ENCODE measurements around the gene ETV3. TPM values are rescaled to one million over a fixed set of nuclear protein-coding genes. Genes with fewer than 3 reads are reported as not detected.
"Not testable (repeated sequence)": the region's sequence is repeated elsewhere in the genome, so short reads cannot be mapped to it uniquely, and the experiment has no call there.

Gene ETV3
- total RNA-seq, 2 experiments from 2014 or later = 47.5 to 51.1 TPM

DNA sequence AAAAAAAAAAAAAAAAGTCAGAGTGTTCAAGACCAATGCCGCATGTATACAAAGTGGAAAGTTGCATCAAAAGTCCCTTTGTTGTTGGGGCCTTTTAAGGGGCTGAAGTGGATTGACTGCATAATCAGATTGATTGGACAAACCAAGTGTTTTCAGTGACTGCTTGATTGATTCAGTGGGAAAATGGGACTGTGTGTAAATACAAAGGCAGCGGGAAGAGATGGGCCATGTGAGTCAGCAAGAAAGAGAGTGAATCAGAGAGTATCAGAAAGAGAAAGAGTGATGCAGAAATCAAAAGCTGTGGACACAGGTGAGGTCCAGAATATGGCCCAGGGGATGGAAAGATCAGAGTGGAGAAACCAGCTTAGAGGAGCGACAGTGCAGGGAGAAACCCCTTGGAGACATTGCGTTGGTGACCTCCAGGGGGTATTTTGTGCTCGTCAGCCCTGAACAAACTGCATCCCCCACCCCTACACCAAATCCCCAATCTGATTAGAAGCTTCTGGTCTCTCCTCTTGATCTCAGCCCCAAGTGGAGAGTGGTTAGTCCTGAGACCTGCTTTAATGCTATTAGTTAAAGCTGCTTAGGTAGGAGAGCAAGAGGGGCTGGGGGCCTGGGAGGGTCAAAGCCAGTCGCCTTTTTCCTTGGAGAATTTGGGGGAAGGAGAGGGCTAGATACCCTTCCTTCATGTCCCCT lies 33.4 kb downstream of the ETV3 start:
- no peak for DNase-seq
- ChIA-PET CTCF (interaction anchor here (2.1 kb wide), 1 partner anchor 15 kb away, joined by 8 read pairs; no protein-coding TSS in a partner anchor), POLR2A (no interaction called here)
- Mint-ChIP-seq H3K36me3 (ENCODE audit: low read depth) (no peaks in the 10 kb centered on the region), H3K4me1 (peaks cover 18% of the 10 kb centered on the region), H3K9me3 (no peaks in the 10 kb centered on the region), H3K27ac (no peak overlapping the region), H3K4me3 (no peak overlapping the region), H3K27me3 (peaks cover 55% of the 10 kb centered on the region)

DNA sequence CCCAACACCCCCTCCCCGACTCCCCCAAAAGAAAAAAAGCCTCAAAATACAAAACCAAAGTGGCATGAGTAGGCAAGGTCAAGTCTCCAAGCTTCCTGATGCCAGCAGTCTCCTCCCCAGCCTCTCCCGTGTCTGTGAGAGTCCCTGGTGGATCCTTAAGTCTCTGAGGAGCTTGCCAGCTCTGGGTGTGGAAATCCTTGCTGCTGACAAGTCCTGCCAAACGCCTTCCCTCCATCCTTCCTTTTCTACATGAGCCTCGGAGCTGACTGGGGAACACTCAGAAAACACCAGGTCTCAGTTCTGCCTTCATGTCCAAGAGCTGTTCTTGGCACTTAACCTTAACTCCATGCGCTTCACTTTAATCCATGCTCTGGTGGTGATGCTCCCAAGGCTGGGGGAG lies 34.9 kb downstream of the ETV3 start:
- ChIA-PET POLR2A (no interaction called here), CTCF (interaction anchor here (2.0 kb wide), 1 partner anchor 13 kb away, joined by 6 read pairs; no protein-coding TSS in a partner anchor)
- Mint-ChIP-seq H3K27me3 (peaks cover 45% of the 10 kb centered on the region), H3K27ac (no peak overlapping the region), H3K4me3 (no peak overlapping the region), H3K36me3 (ENCODE audit: low read depth) (no peaks in the 10 kb centered on the region), H3K4me1 (peaks cover 24% of the 10 kb centered on the region), H3K9me3 (no peaks in the 10 kb centered on the region)
- DNase-seq = no peak

DNA sequence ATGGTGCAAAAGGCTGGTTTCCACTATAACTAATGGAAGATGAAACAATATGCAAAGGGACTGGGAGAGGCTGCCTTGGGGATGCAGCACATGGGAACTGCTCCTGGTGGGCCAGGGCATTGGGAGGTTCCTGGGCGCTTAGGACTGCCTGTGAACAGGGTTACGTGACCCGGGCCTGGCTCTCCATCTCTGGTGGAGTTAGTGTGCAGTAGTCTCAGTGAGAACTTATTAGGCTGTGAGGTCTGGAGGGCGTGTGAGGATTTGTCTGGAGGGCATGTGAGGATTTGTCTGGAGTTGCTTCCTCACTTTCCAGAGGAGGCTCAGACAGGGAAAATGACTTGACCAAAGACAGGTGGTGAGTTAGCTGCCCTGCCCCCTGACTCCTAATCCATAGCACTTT lies 37.0 kb downstream of the ETV3 start:
- no peak overlapping the region for H3K27ac Mint-ChIP-seq
- DNase-seq = no peak
- no peak overlapping the region for H3K4me3 Mint-ChIP-seq
- CTCF ChIA-PET = interaction anchor here (1.0 kb wide), 1 partner anchor 11 kb away, joined by 4 read pairs; no protein-coding TSS in a partner anchor
- H3K9me3 Mint-ChIP-seq = no peaks in the 10 kb centered on the region
- H3K4me1 Mint-ChIP-seq = peaks cover 13% of the 10 kb centered on the region
- POLR2A ChIA-PET = no interaction called here
- no peaks in the 10 kb centered on the region for H3K36me3 Mint-ChIP-seq (ENCODE audit: low read depth)
- peaks cover 29% of the 10 kb centered on the region for H3K27me3 Mint-ChIP-seq

DNA sequence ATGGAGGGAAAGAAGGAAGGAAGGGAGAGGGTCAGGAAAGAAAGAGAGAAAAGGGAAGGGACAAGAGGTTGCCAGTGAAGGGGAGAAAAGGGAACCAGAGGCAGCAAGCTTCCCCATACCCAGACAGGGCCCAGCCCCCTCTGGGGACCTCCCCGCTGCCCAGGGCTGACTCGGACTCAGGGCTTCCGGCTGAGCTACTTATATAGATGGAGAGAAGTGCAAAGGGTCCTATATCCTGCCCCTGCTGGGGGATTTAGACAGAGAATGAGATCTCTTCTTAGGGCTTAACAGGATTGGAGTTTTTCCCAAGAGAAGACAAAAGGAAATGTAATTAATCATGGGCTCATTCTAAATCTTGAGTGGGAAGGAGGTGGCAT lies 38.6 kb downstream of the ETV3 start, which contains the start of gene ETV3L:
TSS of gene ETV3L (minus strand) at position 176 of the 377 bp plus-strand sequence. CDS start 285 bp downstream, outside the sequence.
- CTCF ChIA-PET = interaction anchor here (0.5 to 1.0 kb wide), 3 partner anchors 9 to 30 kb away, joined by 3 to 4 read pairs (median 3); no protein-coding TSS in a partner anchor
- no peak within 1 kb of the TSS for H3K4me3 Mint-ChIP-seq
- no peaks in the 10 kb centered on the region for H3K36me3 Mint-ChIP-seq (ENCODE audit: low read depth)
- POLR2A ChIA-PET = no interaction called here
- peaks cover 18% of the 10 kb centered on the region for H3K27me3 Mint-ChIP-seq
- peaks cover 7% of the 10 kb centered on the region for H3K4me1 Mint-ChIP-seq
- no peak within 1 kb of the TSS for H3K27ac Mint-ChIP-seq
- DNase-seq = no peak
- H3K9me3 Mint-ChIP-seq = no peaks in the 10 kb centered on the region

DNA sequence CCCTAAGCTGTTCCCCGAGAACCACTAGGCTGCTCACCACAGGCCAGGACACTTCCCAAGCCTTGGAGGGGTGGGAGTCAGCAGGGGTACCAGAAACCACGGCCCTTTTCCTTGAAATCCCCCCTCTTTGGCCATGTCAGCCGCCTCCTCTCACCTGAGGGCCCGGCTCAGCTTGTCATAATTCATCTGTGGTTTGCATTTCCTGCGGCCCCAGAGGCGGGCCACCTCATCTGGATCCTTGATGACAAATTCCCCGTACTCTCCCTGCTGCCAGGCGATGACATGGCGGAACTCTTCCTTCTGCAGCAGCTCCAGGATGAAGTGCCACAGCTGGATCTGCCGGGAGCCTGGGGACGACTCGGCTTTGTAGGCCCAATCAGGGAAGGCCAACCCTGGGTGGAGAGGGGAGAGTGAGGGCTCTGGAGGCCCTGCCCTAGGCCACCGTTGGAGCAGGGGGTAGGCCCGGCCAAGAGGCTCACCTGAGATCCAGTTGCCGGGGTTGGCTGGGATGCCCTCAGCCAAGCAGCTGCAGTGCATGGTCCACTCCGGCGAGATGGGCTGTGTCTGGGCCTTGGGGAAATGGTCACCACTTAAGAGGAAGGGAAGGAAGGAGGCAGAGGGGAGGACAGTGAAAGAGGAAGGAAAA lies 39.1 kb downstream of the ETV3 start:
- H3K4me1 Mint-ChIP-seq; H3K9me3 Mint-ChIP-seq; DNase-seq; H3K27ac Mint-ChIP-seq; H3K36me3 Mint-ChIP-seq (ENCODE audit: low read depth); POLR2A ChIA-PET; H3K4me3 Mint-ChIP-seq: not testable (repeated sequence)
- peaks cover 14% of the 10 kb centered on the region for H3K27me3 Mint-ChIP-seq
- CTCF ChIA-PET = interaction anchor here (0.5 to 1.6 kb wide), 5 partner anchors 9 to 61 kb away, joined by 3 to 5 read pairs (median 3); no protein-coding TSS in a partner anchor

DNA sequence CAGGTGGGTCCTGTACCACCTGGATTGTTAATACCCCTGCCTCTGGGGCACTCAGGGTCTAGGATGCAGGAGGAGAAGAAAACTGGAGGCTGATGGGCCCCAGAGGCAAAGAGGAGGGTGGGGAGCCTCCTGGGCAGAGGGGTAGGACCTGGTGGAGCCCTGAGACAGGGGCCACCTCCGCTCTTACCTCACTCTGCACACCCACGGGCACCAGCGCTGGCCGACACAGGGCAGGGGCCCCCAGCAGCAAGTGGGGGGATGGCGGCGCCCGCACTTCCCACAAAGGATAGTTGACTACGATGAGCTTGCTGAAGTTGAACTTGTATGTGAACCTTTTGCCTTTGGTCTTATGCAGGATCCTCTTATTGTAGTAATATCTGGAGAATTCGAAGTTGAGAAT lies 39.7 kb downstream of the ETV3 start:
- POLR2A ChIA-PET = no interaction called here
- Mint-ChIP-seq H3K36me3 (ENCODE audit: low read depth) (no peaks in the 10 kb centered on the region), H3K9me3 (no peaks in the 10 kb centered on the region), H3K27ac (no peak overlapping the region), H3K27me3 (peaks cover 9% of the 10 kb centered on the region), H3K4me1 (peaks cover 6% of the 10 kb centered on the region), H3K4me3 (no peak overlapping the region)
- DNase-seq = no peak
- CTCF ChIA-PET = interaction anchor here (0.5 to 1.6 kb wide), 2 partner anchors 8 to 62 kb away, joined by 3 to 5 read pairs; no protein-coding TSS in a partner anchor

DNA sequence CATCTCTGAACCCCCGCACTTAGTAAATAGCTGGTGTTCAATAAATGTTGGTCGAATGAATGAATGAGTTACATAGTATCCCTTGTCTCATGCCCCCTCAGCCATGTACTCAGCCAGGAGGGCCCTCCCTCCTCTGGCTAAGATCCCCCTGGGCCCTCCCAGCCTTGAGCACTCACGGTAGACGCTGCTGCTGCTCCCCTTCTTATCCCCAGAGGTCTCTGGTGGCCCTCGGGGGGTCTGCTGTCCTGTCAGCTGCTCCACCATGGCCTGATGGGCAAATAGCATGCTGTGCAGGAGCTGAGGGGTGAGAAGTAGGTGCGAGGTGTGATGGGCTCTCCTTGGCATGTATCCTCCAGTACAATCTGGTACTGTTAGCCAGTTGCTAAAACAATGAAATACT lies 40.5 kb downstream of the ETV3 start:
- POLR2A ChIA-PET = no interaction called here
- CTCF ChIA-PET = interaction anchor here (1.6 kb wide), 1 partner anchor 7 kb away, joined by 3 read pairs; no protein-coding TSS in a partner anchor
- Mint-ChIP-seq H3K4me3 (no peak overlapping the region), H3K4me1 (peaks cover 6% of the 10 kb centered on the region), H3K36me3 (ENCODE audit: low read depth) (no peaks in the 10 kb centered on the region), H3K9me3 (no peaks in the 10 kb centered on the region), H3K27me3 (peaks cover 6% of the 10 kb centered on the region), H3K27ac (no peak overlapping the region)
- no peak for DNase-seq

DNA sequence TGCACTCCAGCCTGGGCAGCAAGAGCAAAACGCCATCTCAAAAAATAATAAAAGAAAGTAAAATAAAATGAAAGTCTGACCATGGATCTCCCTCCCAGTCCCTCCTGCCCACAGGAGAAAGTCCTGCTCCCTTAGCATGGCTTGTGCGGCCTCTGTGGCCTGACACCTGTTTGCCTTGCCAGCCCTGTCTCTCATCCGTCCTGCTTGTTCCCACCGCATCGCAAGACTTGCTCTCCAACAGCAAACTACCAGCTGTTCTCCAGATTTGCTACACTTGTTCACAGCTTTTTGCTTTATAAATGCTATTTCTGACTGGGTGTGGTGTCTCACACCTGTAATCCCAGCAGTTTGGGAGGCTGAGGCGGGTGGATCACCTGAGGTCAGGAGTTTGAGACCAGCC lies 41.3 kb downstream of the ETV3 start:
- Mint-ChIP-seq H3K9me3 (no peaks in the 10 kb centered on the region), H3K4me1 (peaks cover 6% of the 10 kb centered on the region), H3K4me3 (no peak overlapping the region), H3K27me3 (peaks cover 2% of the 10 kb centered on the region), H3K36me3 (ENCODE audit: low read depth) (no peaks in the 10 kb centered on the region), H3K27ac (no peak overlapping the region)
- ChIA-PET CTCF (interaction anchor here (0.7 to 2.0 kb wide), 2 partner anchors 38 to 58 kb away, joined by 3 to 5 read pairs; no protein-coding TSS in a partner anchor), POLR2A (interaction anchor here (0.7 kb wide), 1 partner anchor 42 kb away, joined by 3 read pairs; no protein-coding TSS in a partner anchor)
- no peak for DNase-seq

DNA sequence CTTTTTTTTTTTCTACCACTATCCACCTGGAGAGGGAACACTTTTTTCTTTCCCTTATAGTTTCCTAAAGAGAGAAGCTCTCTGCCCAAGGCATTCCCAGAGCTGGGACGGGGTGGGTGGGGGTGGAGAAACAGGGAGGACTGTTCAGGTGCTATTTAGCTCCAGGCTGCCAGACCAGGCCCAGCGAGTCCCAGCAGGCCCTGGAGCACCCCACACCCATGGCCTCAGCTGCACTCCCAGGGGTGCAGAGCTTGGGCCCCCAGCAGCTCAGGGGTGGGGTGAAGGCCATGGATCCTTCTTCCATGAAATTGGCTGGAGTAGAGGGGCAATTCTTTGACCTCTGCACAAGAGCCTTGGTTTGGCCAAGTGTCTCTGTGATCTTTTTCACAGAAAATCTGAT lies 42.6 kb downstream of the ETV3 start:
- POLR2A ChIA-PET = interaction anchor here (1.6 kb wide), 1 partner anchor 15 kb away, joined by 3 read pairs; no protein-coding TSS in a partner anchor
- CTCF ChIA-PET = interaction anchor here (1.7 to 2.0 kb wide), 2 partner anchors 59 to 61 kb away, joined by 5 read pairs; no protein-coding TSS in a partner anchor
- no peak overlapping the region for H3K27ac Mint-ChIP-seq
- no peaks in the 10 kb centered on the region for H3K36me3 Mint-ChIP-seq (ENCODE audit: low read depth)
- H3K4me3 Mint-ChIP-seq = no peak overlapping the region
- DNase-seq = no peak
- H3K27me3 Mint-ChIP-seq = no peaks in the 10 kb centered on the region
- H3K4me1 Mint-ChIP-seq = peaks cover 6% of the 10 kb centered on the region
- no peaks in the 10 kb centered on the region for H3K9me3 Mint-ChIP-seq

DNA sequence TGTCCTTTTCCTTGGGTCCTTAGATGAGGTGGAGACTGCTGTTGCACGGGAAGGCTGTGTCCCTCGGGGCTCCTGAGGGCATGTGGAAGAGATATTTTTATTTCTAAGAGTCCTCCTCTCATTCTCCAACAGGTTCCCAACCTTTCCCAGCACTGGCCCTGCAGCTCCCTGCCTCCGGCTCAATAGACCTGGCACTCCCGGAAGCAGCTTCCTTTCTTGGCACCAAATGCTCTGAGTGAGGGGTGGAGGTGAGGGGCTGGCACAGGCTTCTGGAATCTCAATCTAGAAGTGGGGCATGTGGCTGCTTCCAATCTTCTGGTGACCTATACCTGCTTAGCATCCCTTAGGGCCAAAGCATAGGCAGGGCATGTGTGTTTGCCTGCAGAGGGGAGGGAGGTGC lies 43.1 kb downstream of the ETV3 start:
- no peaks in the 10 kb centered on the region for H3K36me3 Mint-ChIP-seq (ENCODE audit: low read depth)
- no peaks in the 10 kb centered on the region for H3K9me3 Mint-ChIP-seq
- H3K4me1 Mint-ChIP-seq = peaks cover 6% of the 10 kb centered on the region
- H3K27me3 Mint-ChIP-seq = peaks cover 1% of the 10 kb centered on the region
- ChIA-PET POLR2A (interaction anchor here (1.6 kb wide), 1 partner anchor 15 kb away, joined by 3 read pairs; no protein-coding TSS in a partner anchor), CTCF (interaction anchor here (0.7 to 1.7 kb wide), 2 partner anchors 61 to 107 kb away, joined by 5 read pairs; no protein-coding TSS in a partner anchor)
- H3K4me3 Mint-ChIP-seq = no peak overlapping the region
- DNase-seq = no peak
- no peak overlapping the region for H3K27ac Mint-ChIP-seq

DNA sequence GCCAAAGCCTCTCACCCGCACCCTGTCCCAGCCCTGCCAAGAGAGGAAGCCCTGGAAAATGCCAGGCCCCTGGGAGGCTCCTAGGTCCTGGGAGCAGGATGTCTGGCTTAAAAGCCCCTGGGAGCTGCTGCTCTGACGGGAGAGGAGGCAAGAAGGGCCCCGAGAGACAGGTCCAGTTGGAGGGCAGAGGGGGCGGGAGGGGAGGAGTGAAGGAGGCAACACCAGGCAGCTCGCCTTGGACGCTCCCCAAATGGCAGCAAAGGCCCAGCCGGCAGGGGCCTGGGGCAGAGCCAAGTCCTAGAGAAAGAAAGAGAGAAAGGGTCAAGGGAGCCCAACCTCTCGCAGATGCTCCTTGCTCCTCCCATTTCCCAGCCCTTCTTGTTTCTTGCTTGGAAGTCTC lies 45.4 kb downstream of the ETV3 start:
- POLR2A ChIA-PET = no interaction called here
- no peak overlapping the region for H3K27ac Mint-ChIP-seq
- H3K4me1 Mint-ChIP-seq = no peaks in the 10 kb centered on the region
- H3K27me3 Mint-ChIP-seq = peaks cover 6% of the 10 kb centered on the region
- DNase-seq = no peak
- CTCF ChIA-PET = no interaction called here
- H3K4me3 Mint-ChIP-seq = no peak overlapping the region
- no peaks in the 10 kb centered on the region for H3K9me3 Mint-ChIP-seq
- no peaks in the 10 kb centered on the region for H3K36me3 Mint-ChIP-seq (ENCODE audit: low read depth)

DNA sequence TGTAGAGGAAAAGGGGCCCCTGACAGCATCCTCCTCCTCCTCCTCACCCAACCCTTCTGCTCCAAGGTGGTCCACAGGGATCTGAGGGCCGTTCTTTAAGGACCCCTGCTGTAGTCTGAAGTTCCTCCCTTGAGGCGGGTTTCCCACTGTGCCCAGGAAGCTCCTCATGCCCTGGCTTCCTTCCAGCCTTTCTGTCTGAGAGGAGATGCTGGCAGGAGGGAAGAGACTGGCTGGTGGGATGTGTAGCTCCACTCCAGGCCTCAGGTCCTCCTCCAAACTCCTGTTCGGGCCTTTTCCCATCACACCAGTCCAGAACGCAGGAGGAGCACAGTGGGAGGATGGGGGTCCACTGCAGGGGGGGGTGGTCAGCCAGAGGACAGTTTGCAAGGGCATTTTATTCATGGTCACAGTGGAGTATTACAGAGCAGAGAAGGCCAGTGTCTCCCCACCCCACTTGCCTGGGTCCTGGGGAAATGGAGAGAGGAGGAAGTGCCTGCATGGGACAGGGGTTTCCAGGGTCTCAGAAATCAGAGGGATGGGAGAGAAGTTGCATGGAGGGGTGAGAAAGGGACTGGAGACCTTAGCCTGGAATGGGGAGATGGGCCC lies 46.4 kb downstream of the ETV3 start:
- POLR2A ChIA-PET = no interaction called here
- no peaks in the 10 kb centered on the region for H3K9me3 Mint-ChIP-seq
- no peak overlapping the region for H3K27ac Mint-ChIP-seq

DNA sequence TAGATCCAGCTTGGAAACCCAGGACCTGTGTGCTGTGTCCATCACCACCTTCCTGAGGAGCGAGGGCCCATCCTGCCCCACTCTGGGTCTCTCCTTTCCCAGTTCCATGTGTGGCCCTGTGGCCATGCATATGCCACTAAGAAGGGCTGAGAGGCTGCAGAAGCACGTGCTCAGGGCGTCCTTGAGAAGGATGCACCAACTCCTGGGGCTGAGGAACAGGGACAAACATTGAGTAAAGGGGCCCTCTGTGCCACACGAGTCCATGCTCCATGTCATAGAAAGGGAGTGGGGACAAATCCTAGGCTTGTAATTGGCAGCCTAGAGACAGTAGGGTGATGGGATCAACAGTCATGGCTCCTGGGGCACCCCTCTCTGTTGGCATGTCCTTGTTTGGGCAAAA lies 47.0 kb downstream of the ETV3 start:
- Mint-ChIP-seq H3K4me1 (no peaks in the 10 kb centered on the region), H3K36me3 (ENCODE audit: low read depth) (no peaks in the 10 kb centered on the region), H3K27ac (no peak overlapping the region), H3K4me3 (no peak overlapping the region), H3K27me3 (peaks cover 6% of the 10 kb centered on the region), H3K9me3 (no peaks in the 10 kb centered on the region)
- no peak for DNase-seq
- POLR2A ChIA-PET = interaction anchor here (1.7 kb wide), 1 partner anchor 65 kb away, joined by 30 read pairs; no protein-coding TSS in a partner anchor
- CTCF ChIA-PET = interaction anchor here (1.4 to 8.1 kb wide), 10 partner anchors 10 to 70 kb away, joined by 4 to 436 read pairs (median 12); partner anchors contain the start of gene ETV3

More for the DNA sequence above, 46.4 kb downstream of the ETV3 start:
- no peak overlapping the region for H3K4me3 Mint-ChIP-seq
- peaks cover 6% of the 10 kb centered on the region for H3K27me3 Mint-ChIP-seq
- no peaks in the 10 kb centered on the region for H3K4me1 Mint-ChIP-seq
- H3K36me3 Mint-ChIP-seq (ENCODE audit: low read depth) = no peaks in the 10 kb centered on the region
- no peak for DNase-seq
- CTCF ChIA-PET = interaction anchor here (2.2 to 8.1 kb wide), 2 partner anchors 18 to 60 kb away, joined by 14 to 436 read pairs; no protein-coding TSS in a partner anchor

All from activated CD4-positive, alpha-beta memory T cell treated with anti-CD3 and anti-CD28 coated beads, Interleukin-2, amount 10 ng/mL, durations not matched to agents 7 days and 5 days (primary cell).